Cerebellar nuclear complex (tissue), 1 donor: ENCODE measurements around the gene SNRPD2.
A peak's percentile ranks its signal among the peaks of the same experiment; 100 is the strongest.

Source experiments
- DNase-seq, 2 experiments: peaks; one replicate each; lab custom pipeline; 2025; lab: John Stamatoyannopoulos, UW

The SNRPD2 gene

GRCh38 chr19:45657520-45658167, 34.1 kb downstream of the SNRPD2 start:
- DNase-seq, result no peak

GRCh38 chr19:45655073-45655472, 36.7 kb downstream of the SNRPD2 start:
- DNase-seq, result no peak

GRCh38 chr19:45653634-45654033, 38.1 kb downstream of the SNRPD2 start:
- no peak for DNase-seq

- no peak for DNase-seq
These were observed 41.0 kb downstream of the SNRPD2 start for GRCh38 chr19:45650722-45651121.

GRCh38 chr19:45646345-45646698, 45.4 kb downstream of the SNRPD2 start:
- DNase-seq, result no peak

GRCh38 chr19:45645631-45646344, 46.0 kb downstream of the SNRPD2 start:
- peak; percentile 75 to 90 for DNase-seq

- DNase-seq, result no peak
These were observed 46.6 kb downstream of the SNRPD2 start for GRCh38 chr19:45645068-45645630.

- no peak for DNase-seq
These were observed 47.6 kb downstream of the SNRPD2 start for GRCh38 chr19:45643927-45644771.

- DNase-seq, result peak in 1 of 2 experiments; percentile 83
These were observed 48.5 kb downstream of the SNRPD2 start for GRCh38 chr19:45643024-45643926.

GRCh38 chr19:45641274-45642105, 50.3 kb downstream of the SNRPD2 start:
- no peak for DNase-seq

- no peak for DNase-seq
These were observed 50.9 kb downstream of the SNRPD2 start for GRCh38 chr19:45640849-45641273.

- DNase-seq, result no peak
These were observed 52.6 kb downstream of the SNRPD2 start, which contains the start of gene EML2 for GRCh38 chr19:45638930-45639729. EML2 (minus strand) TSS chr19:45639397; CDS start chr19:45639376, 21 bp downstream.

- DNase-seq, result no peak
These were observed 53.7 kb downstream of the SNRPD2 start for GRCh38 chr19:45637890-45638667.
